HFFc6 (cell line): ENCODE results near the gene TRIM33. TPM values are rescaled to one million over a fixed set of nuclear protein-coding genes. Genes with fewer than 3 reads are reported as not detected.

Experiments
- DNase-seq: peaks from one replicate; pipeline ENCODE4 v3.0.0-alpha.2; 2018
- H3K27ac Mint-ChIP-seq: 2 replicates; pipeline ENCODE4 v1.8.0; 2020; ENCODE audit warnings: mild to moderate bottlenecking, mixed read lengths
- H3K27me3 Mint-ChIP-seq: 2 replicates; pipeline ENCODE4 v1.8.0; 2021; ENCODE audit warnings: mild to moderate bottlenecking, moderate library complexity, mixed read lengths; ENCODE audit not compliant: insufficient read depth
- H3K36me3 Mint-ChIP-seq: 2 replicates; pipeline ENCODE4 v1.8.0; 2021; ENCODE audit warnings: low read depth, mixed read lengths
- H3K4me1 Mint-ChIP-seq: 2 replicates; pipeline ENCODE4 v1.8.0; 2020; ENCODE audit warnings: low read depth, mixed read lengths
- H3K4me3 Mint-ChIP-seq: 2 replicates; pipeline ENCODE4 v1.8.0; 2020; ENCODE audit warnings: mild to moderate bottlenecking, moderate library complexity, mixed read lengths
- H3K9me3 Mint-ChIP-seq: 2 replicates; pipeline ENCODE4 v1.8.0; 2020; ENCODE audit warnings: mild to moderate bottlenecking, mixed read lengths
- total RNA-seq, 6 experiments: library from RNA; stranded (reverse); fragmentation: NEBNext Ultra II Directional; extraction: Animal tissue kit (Norgen Biotek cat#: 25700); gene quantifications; 2 replicates in 1 of 6; 3 replicates in 5 of 6; pipeline ENCODE4 v1.2.3, GENCODE V29; 2021
- TF ChIP-seq, protein P1 (sequence below): fragments of 200-600 bp; sonication (generic); IDR thresholded peaks from 2 replicates; pipeline ENCODE4 v1.5.0; 2021; ENCODE audit warnings: antibody characterized with exemption, mild to moderate bottlenecking

TRIM33 gene
- total RNA-seq, 6 experiments from 2014 or later = 17.6 to 20.5 (median 19.3) TPM

DNA sequence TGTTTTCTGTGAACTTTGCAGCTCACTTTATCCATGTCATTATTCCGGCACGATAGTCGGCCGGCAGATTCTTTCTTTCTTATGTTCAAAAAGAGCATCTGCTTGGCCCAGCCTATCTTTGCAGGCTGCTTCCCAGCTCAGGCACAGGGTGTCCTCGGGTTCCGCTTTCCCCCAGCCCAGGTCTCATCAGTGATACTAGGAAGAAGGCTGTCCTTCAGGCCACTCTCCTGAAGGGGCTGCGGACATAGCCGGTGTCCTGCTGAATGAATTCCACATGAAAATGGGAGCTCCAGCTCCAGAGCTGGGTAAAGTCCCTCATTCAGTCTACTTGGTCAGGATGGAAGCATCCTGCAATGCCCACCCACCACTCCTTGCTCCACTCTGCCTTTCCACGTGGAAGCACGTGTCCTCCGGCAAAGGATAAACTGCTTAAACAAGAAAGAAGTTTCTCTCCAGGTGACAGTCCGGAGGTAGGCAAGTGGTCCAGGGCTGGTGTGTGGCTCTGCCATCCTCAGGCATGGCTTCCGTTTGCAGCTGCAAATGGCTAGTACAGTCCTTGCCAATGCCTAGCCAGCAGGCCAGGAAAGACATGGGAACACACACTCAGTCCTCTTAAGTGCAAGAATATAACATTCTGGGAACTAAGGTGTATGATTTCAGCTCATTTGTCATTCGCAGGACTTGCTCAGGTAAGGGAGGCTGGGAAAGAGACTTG, 161.0 kb downstream of the TRIM33 start:
- Mint-ChIP-seq H3K36me3 (0 out of 2 replicates have a peak, but pooled peaks cover 2% of the 10 kb centered on the region), H3K4me3 (no peak overlapping the region), H3K9me3 (peaks cover 2% of the 10 kb centered on the region; the same call in 1 of the 2 replicates), H3K27me3 (peaks cover 10% of the 10 kb centered on the region), H3K27ac (no peak overlapping the region), H3K4me1 (peaks cover 28% of the 10 kb centered on the region)
- TF ChIP-seq, protein P1, sequence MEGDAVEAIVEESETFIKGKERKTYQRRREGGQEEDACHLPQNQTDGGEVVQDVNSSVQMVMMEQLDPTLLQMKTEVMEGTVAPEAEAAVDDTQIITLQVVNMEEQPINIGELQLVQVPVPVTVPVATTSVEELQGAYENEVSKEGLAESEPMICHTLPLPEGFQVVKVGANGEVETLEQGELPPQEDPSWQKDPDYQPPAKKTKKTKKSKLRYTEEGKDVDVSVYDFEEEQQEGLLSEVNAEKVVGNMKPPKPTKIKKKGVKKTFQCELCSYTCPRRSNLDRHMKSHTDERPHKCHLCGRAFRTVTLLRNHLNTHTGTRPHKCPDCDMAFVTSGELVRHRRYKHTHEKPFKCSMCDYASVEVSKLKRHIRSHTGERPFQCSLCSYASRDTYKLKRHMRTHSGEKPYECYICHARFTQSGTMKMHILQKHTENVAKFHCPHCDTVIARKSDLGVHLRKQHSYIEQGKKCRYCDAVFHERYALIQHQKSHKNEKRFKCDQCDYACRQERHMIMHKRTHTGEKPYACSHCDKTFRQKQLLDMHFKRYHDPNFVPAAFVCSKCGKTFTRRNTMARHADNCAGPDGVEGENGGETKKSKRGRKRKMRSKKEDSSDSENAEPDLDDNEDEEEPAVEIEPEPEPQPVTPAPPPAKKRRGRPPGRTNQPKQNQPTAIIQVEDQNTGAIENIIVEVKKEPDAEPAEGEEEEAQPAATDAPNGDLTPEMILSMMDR = no peak
- DNase-seq = no peak

DNA sequence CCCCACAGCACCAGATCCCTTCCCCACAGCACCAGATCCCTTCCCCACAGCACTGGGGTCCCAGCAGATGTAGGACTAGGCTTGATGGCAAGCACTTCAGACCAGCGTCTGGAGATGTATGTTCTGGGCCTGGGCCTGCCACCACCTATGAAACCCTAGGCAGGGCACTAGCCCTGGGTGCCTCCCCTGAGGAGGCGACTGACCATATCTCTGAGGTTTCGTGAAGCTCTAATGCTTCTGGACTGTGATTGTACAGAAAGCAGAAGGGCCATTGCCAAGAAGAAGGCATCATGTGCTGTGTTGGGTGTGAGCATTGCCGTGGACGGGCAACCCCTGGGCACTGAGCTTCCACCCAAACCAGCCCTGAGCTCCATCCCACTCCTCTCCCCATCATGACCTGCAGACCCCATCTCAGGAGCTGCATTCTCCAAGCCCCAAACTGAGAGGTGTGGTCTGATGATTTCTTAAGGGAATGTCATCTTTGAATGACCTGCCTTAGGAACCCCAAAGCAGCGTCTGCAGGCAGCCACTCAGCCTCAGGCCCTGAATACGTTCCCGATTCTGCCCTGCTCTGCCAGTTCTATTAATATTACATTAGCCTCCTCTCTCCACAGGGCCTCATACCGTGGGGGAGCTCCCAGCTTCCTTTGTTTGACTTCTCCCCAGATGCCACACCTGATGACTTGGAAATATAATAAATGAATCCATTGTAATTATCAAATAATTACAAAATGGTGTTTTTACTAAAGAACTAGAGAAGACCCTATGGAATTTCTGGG, 163.4 kb downstream of the TRIM33 start:
- H3K36me3 Mint-ChIP-seq = no peaks in the 10 kb centered on the region
- H3K9me3 Mint-ChIP-seq = no peaks in the 10 kb centered on the region
- no peak for DNase-seq
- TF ChIP-seq, protein P1 = no peak
- H3K4me3 Mint-ChIP-seq = no peak overlapping the region
- peaks cover 33% of the 10 kb centered on the region for H3K4me1 Mint-ChIP-seq
- H3K27me3 Mint-ChIP-seq = peaks cover 7% of the 10 kb centered on the region
- no peak overlapping the region for H3K27ac Mint-ChIP-seq

DNA sequence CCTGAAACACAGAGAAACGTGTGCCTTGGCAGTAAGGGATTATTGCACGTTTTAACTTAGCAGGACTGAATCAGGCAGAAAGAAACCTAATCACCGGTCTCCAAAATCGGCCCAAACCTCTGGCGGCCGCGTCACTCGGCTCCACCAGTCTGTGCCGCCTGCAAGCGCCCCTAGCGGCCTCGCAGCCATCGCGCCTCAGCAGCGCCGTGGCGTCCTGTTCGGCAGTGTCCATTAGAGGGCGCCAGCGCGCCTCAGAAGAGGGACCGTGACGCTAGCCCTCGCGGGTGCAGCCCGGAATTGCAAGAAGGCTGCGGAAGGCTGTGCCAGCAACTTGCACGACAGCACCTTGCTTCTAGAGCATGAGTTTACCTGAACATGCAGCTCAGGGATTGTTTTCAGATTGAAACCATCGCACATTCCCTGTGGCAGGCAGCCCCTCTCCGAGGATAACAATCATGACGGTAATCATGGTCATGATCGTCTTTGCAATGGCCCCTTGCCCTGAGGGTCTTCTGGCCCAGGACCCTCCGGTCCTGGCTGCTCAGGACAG, 164.4 kb downstream of the TRIM33 start:
- H3K4me1 Mint-ChIP-seq = peaks cover 36% of the 10 kb centered on the region
- peak overlapping the region; percentile 89 for H3K4me3 Mint-ChIP-seq
- no peaks in the 10 kb centered on the region for H3K9me3 Mint-ChIP-seq
- DNase-seq = peak; percentile 91
- peaks cover 6% of the 10 kb centered on the region for H3K27me3 Mint-ChIP-seq
- peak overlapping the region; percentile 94 for H3K27ac Mint-ChIP-seq
- H3K36me3 Mint-ChIP-seq = no peaks in the 10 kb centered on the region
- TF ChIP-seq, protein P1 = peak; percentile 100

DNA sequence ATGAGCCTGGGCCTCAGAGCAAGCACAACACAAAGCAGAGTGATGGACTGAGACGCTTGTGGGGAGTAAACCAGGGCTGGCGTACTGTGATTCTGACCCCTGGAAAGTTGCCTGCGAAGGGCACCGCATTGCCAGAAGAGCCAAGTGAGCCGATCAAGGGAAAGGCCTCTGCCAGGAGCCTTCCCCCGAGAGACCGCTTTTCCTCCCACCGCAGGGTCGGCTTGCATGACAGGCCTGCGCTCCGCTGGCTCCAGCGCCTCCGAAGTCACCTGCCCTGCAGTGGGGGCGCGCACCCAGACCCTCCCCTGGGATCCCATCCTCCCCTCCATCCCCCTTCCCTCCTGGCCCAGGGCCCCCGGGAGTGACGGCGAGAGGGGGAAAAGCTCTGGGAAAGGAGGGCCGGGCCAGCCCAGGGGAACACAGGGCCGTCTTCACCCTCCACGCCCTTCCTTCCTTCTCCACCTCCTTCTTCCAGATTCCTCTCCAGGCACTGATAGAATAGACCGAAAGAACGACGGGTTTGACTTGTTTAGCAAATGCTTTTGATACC, 165.0 kb downstream of the TRIM33 start:
- peaks cover 36% of the 10 kb centered on the region for H3K4me1 Mint-ChIP-seq
- peak overlapping the region; percentile 94 for H3K27ac Mint-ChIP-seq
- peaks cover 8% of the 10 kb centered on the region for H3K27me3 Mint-ChIP-seq

DNA sequence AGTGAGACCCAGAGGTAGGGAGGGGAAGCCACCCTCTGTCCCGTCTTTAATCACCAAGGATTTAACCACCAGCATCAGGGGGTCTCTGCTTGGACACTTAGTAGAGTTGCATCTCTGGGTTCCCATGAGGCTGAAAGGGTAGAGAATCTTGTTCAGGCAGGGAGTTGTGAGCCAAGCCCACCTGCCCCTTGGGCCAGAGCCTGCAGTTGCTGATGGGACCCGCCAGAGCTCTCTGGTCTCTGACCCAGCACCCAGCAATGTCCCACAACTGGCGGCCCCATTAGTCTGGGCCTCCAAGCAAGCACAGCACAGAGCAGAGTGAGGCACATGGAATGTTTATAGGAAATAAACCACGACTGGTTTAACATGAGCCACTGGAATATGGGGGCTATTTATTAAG, 166.3 kb downstream of the TRIM33 start:
- Mint-ChIP-seq H3K27me3 (peaks cover 1% of the 10 kb centered on the region), H3K36me3 (no peaks in the 10 kb centered on the region), H3K9me3 (no peaks in the 10 kb centered on the region), H3K4me3 (peak overlapping the region; percentile 52), H3K27ac (peak overlapping the region; percentile 94), H3K4me1 (peaks cover 36% of the 10 kb centered on the region)
- TF ChIP-seq, protein P1 = peak; percentile 49
- peak; percentile 94 for DNase-seq

More for the DNA sequence above, 165.0 kb downstream of the TRIM33 start:
- no peak for DNase-seq
- Mint-ChIP-seq H3K9me3 (no peaks in the 10 kb centered on the region), H3K4me3 (peak overlapping the region; percentile 89), H3K36me3 (no peaks in the 10 kb centered on the region)
- TF ChIP-seq, protein P1 = 0 out of 2 replicates have a peak, but pooled peaks have one; percentile 69
